ENCODE data around the gene ARHGAP15. TPM values are rescaled to one million over a fixed set of nuclear protein-coding genes. Genes with fewer than 3 reads are reported as not detected.

ARHGAP15 gene
- total and polyA plus RNA-seq, 12 donors: 1.3 to 7.7 (median 2.8) TPM

DNA sequence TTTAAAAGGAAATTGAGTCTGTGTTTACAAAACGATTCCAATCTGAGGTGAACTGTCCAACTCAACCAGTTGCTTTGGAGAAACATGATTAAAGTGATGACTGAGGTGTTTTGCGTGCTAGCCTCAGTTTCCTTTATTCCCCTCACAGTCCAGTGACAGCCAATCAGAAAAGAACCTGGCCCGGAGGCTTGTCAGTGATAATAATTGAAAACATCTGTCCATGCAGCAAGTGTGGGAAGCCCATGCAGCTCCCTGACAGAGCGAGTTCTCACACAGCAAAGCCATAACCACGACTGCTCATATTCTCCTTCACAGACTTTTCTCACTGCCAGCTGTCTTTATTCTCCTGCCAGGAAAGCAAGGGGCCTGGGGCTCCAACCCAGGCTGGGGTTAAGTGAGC is 613.4 kb downstream of the ARHGAP15 start:
- intact Hi-C loops (cut with DNase I): no loop called here
- DNase-seq: no peak
- H3K27me3 ChIP-seq: no peaks in the 10 kb centered on the region
- WGBS, 2 donors: 80 to 82% methylated on average over 5 of the region's 5 CpGs
- no peak overlapping the region for H3K27ac ChIP-seq
- no peak for ATAC-seq
- H3K4me1 ChIP-seq: no peaks in the 10 kb centered on the region
- H3K4me3 ChIP-seq: no peak overlapping the region
- TF ChIP-seq, protein P1, sequence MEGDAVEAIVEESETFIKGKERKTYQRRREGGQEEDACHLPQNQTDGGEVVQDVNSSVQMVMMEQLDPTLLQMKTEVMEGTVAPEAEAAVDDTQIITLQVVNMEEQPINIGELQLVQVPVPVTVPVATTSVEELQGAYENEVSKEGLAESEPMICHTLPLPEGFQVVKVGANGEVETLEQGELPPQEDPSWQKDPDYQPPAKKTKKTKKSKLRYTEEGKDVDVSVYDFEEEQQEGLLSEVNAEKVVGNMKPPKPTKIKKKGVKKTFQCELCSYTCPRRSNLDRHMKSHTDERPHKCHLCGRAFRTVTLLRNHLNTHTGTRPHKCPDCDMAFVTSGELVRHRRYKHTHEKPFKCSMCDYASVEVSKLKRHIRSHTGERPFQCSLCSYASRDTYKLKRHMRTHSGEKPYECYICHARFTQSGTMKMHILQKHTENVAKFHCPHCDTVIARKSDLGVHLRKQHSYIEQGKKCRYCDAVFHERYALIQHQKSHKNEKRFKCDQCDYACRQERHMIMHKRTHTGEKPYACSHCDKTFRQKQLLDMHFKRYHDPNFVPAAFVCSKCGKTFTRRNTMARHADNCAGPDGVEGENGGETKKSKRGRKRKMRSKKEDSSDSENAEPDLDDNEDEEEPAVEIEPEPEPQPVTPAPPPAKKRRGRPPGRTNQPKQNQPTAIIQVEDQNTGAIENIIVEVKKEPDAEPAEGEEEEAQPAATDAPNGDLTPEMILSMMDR (IDR thresholded peaks at IDR 0.05): no peak
- H3K9me3 ChIP-seq: no peaks in the 10 kb centered on the region
- no peaks in the 10 kb centered on the region for H3K36me3 ChIP-seq

- TF ChIP-seq, protein P1 (IDR thresholded peaks at IDR 0.05): no peak
- no peaks in the 10 kb centered on the region for H3K27me3 ChIP-seq
- DNase-seq: no peak
- H3K4me1 ChIP-seq: no peaks in the 10 kb centered on the region
- ATAC-seq: no peak
- H3K36me3 ChIP-seq: no peaks in the 10 kb centered on the region
- no peak overlapping the region for H3K27ac ChIP-seq
- intact Hi-C loops (cut with DNase I): no loop called here
- WGBS, 2 donors: 90 to 95% methylated on average over 2 of the region's 2 CpGs
- H3K4me3 ChIP-seq: no peak overlapping the region
- no peaks in the 10 kb centered on the region for H3K9me3 ChIP-seq
Observed at GRCh38 chr2:143744114-143744513, 614.9 kb downstream of the ARHGAP15 start.

- H3K4me3 ChIP-seq: no peak overlapping the region
- no peak for ATAC-seq
- H3K27me3 ChIP-seq: no peaks in the 10 kb centered on the region
- TF ChIP-seq, protein P1 (IDR thresholded peaks at IDR 0.05): no peak
- WGBS, 2 donors: 90 to 93% methylated on average over 2 of the region's 2 CpGs
- H3K9me3 ChIP-seq: no peaks in the 10 kb centered on the region
- intact Hi-C loops (cut with DNase I): no loop called here
- H3K27ac ChIP-seq: no peak overlapping the region
- DNase-seq: no peak
- no peaks in the 10 kb centered on the region for H3K36me3 ChIP-seq
- H3K4me1 ChIP-seq: no peaks in the 10 kb centered on the region
Observed at GRCh38 chr2:143745060-143745459, 615.8 kb downstream of the ARHGAP15 start.

DNA sequence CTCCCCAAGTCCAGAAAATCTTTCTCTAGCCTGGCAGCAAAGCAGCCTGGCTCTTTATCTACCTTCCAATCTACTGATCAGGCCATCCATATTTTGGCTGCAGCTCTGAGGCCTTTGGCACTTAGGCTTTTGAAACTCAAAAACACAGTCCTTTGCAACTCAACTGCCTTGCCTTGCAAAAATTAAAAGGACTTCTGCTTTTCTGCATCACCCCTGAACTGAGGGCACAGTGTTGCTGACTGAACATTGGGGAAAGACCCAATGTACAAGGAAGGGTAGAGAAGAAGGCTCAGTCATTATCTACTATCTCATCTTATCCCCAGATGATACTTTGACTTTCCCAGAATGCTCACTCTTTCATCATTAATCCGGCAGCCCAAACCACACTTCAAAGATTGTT is 625.5 kb downstream of the ARHGAP15 start:
- Histone ChIP-seq H3K4me1 (no peaks in the 10 kb centered on the region), H3K27ac (no peak overlapping the region), H3K4me3 (no peak overlapping the region), H3K9me3 (no peaks in the 10 kb centered on the region), H3K27me3 (no peaks in the 10 kb centered on the region), H3K36me3 (no peaks in the 10 kb centered on the region)
- ATAC-seq (no peak), DNase-seq (no peak)
- TF ChIP-seq, protein P1 (IDR thresholded peaks at IDR 0.05): no peak
- intact Hi-C loops (cut with DNase I): no loop called here
- 92 to 98% methylated on average over 1 of the region's 1 CpG for WGBS, 2 donors

All from heart right ventricle (tissue), 16 donors.